Transverse colon (tissue), 4 donors: ENCODE measurements around the gene SLC4A8.

Source experiments
- CTCF ChIP-seq, 5 experiments: fragments of 200-600 bp in 3 of 5; fragments of 450-650 bp in 2 of 5; sonication (generic) in 3 of 5; IDR thresholded peaks; 1 replicate in 2 of 5; 2 replicates in 3 of 5; pipeline ENCODE4 v1.5.1; 2016 to 2017; ENCODE audit warnings: antibody characterized with exemption in 5 of 5, inconsistent platforms in 3 of 5, mild to moderate bottlenecking in 2 of 5, moderate library complexity in 1 of 5
- POLR2A ChIP-seq: fragments of 450-650 bp; IDR thresholded peaks from one replicate; pipeline ENCODE4 v1.6.1; 2016; ENCODE audit warnings: antibody characterized with exemption, mild to moderate bottlenecking, moderate library complexity
- POLR2AphosphoS5 ChIP-seq, 3 donors: sonication (generic); formaldehyde crosslinking; IDR thresholded peaks; one replicate each; pipeline ENCODE4 v1.6.1; 2016; ENCODE audit warnings: antibody characterized with exemption in 3 of 3

- TF ChIP-seq CTCF (IDR thresholded peaks at IDR 0.05) (peak in 1 of 5 experiments; percentile 13), POLR2A (no peak), POLR2AphosphoS5 (IDR thresholded peaks at IDR 0.05) (no peak)
Observed at GRCh38 chr12:51392556-51393237, 31.9 kb upstream of the SLC4A8 start.
